Fibroblast of skin of left quadriceps (primary cell): Measurements from ENCODE around the gene LAMTOR2.
A peak's percentile ranks its signal among the peaks of the same experiment; 100 is the strongest.

Source experiments
- DNase-seq, 2 experiments: peaks; one replicate each; pipeline ENCODE4 v3.0.0-alpha.2; 2013; ENCODE audit warnings: low read depth in 2 of 2

LAMTOR2 gene

GRCh38 chr1:156076609-156077429 is 22.2 kb downstream of the LAMTOR2 start:
- DNase-seq = no peak

- DNase-seq = no peak
Measured at GRCh38 chr1:156077430-156077760, 22.8 kb downstream of the LAMTOR2 start.

GRCh38 chr1:156078728-156079127 is 24.1 kb downstream of the LAMTOR2 start:
- no peak for DNase-seq

- DNase-seq = no peak
Measured at GRCh38 chr1:156079762-156080161, 25.2 kb downstream of the LAMTOR2 start.

GRCh38 chr1:156080241-156080862 is 25.8 kb downstream of the LAMTOR2 start:
- DNase-seq = no peak

- DNase-seq = no peak
Measured at GRCh38 chr1:156080863-156081179, 26.2 kb downstream of the LAMTOR2 start.

GRCh38 chr1:156081180-156081916 is 26.8 kb downstream of the LAMTOR2 start:
- no peak for DNase-seq

- no peak for DNase-seq
Measured at GRCh38 chr1:156081917-156082308, 27.3 kb downstream of the LAMTOR2 start.

- peak in 1 of 2 experiments; percentile 42 for DNase-seq
Measured at GRCh38 chr1:156082309-156083091, 27.9 kb downstream of the LAMTOR2 start, which contains the start of gene MEX3A. Gene MEX3A, minus strand, starts transcription at chr1:156082465. Its CDS starts 467 bp downstream, at chr1:156081998.

GRCh38 chr1:156083800-156084790 is 29.5 kb downstream of the LAMTOR2 start:
- no peak for DNase-seq

- no peak for DNase-seq
Measured at GRCh38 chr1:156086256-156086662, 31.7 kb downstream of the LAMTOR2 start.

GRCh38 chr1:156089704-156090103 is 35.1 kb downstream of the LAMTOR2 start:
- no peak for DNase-seq

- no peak for DNase-seq
Measured at GRCh38 chr1:156090138-156090839, 35.7 kb downstream of the LAMTOR2 start.

- peak in 1 of 2 experiments; percentile 47 for DNase-seq
Measured at GRCh38 chr1:156090840-156091188, 36.2 kb downstream of the LAMTOR2 start.

GRCh38 chr1:156091610-156092009 is 37.0 kb downstream of the LAMTOR2 start:
- DNase-seq = no peak

- no peak for DNase-seq
Measured at GRCh38 chr1:156095906-156096508, 41.4 kb downstream of the LAMTOR2 start.

- DNase-seq = peak in 1 of 2 experiments; percentile 59
Measured at GRCh38 chr1:156096640-156097391, 42.2 kb downstream of the LAMTOR2 start.

- DNase-seq = no peak
Measured at GRCh38 chr1:156097499-156098178, 43.1 kb downstream of the LAMTOR2 start.
